Activated T-helper 1 cell treated with Interleukin-2 at 50 U/mL for 16 hours (primary cell): Measurements from ENCODE around the gene IMMP2L.

Experiments
- DNase-seq: peaks from one replicate; pipeline ENCODE4 v3.0.0-alpha.2; 2020; ENCODE audit warnings: low read depth

The IMMP2L gene

DNA sequence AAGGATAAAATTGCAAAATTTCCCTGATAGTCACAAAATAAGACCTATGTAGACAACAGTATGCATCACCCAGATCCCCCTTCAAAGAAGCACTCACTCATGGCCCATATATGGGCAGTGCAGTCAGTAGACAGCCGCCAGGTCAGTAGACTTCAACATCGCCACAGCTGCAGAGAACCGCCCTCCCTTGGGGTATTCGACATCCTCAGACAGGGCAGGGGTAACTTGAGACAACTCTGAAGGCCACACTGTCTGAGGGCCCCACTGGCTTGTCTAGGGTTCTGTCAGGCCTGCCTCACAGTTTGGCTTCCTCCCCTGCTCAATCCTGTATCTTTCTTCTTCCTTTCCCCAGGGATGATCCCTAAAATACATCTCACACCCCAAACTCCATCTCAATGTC is 172.3 kb downstream of the IMMP2L start:
- DNase-seq, result no peak

- DNase-seq, result no peak
Measured at GRCh38 chr7:111388912-111389311, 173.4 kb downstream of the IMMP2L start.

- no peak for DNase-seq
Measured at GRCh38 chr7:111388016-111388415, 174.3 kb downstream of the IMMP2L start.

DNA sequence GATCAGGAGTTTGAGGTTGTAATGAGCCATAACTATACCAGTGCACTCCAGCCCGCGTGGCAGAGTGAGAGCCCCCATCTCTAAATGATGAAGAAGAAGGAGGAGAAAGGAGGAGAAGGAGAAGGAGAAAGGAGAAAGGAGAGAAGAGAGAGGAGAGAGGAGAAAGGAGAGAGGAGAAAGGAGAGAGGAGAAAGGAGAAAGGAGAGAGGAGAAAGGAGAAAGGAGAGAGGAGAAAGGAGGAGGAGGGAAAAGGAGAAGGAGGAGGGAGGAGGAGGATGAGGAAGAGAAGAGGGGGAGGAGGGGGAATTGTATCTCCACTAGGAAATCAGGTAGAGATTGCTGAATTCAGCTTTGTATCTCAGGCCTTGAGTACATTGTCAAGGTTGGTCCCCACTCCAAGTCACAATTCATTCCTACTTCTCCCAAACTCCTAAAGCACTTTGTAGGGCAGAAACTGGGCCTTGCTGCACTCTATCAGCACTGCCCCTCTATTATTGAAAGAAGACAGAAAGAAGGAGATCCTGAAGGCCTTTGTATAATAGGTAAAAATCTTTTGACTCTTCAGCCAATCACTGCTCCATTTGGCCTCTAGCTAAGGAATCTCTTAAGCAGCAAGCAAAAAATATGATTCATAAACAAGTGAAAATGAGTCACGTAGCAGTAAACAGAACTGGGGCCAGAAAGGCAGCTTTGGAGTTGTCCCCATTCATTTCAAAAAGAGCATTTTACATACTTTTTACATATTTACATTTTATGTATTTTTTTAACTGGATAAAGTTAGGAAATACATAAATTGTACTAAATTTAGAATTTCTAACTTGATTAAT is 178.0 kb downstream of the IMMP2L start:
- no peak for DNase-seq

DNA sequence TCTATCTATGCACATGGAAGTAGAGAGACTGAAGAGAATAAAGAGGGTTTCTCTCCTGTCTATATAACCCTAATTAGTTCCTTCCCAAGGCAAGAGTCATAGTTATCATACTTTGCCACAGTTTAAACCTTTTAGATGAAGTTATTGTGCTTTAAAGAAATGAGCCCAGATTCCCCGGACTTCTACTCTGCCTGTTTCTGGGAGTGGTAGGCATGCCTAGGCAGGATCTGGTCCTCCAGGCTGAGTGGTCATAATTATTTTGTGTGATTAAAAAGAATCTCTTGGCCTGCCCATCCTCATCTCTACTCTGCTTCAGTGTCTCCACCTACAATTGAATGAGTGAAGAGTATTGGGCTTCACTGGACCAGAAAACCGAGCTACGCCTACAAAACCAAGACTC is 179.2 kb downstream of the IMMP2L start:
- no peak for DNase-seq

GRCh38 chr7:111381590-111381989 is 180.7 kb downstream of the IMMP2L start:
- no peak for DNase-seq

- no peak for DNase-seq
Measured at GRCh38 chr7:111380945-111381344, 181.3 kb downstream of the IMMP2L start.

GRCh38 chr7:111374027-111374426 is 188.3 kb downstream of the IMMP2L start:
- no peak for DNase-seq

- DNase-seq, result no peak
Measured at GRCh38 chr7:111371437-111371836, 190.9 kb downstream of the IMMP2L start.

DNA sequence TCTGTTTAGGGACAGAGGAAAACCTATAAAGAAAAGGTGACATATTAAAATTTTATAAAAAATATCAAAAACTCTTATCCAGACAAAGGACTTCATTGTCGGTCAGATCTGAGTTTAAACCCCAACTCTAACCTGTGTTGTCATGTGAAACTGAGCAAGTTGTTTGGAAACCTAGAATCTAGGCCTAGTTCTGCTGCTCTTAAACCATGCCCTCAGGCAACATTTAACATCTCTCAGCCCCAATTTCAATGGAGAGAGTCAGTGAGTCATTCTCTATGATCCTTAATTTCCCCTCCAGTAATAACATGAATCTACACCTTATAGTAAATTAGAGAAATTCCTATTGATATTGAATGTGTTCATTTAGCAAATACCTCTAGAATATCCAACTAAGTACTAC is 192.3 kb downstream of the IMMP2L start:
- no peak for DNase-seq

- no peak for DNase-seq
Measured at GRCh38 chr7:111368381-111369065, 193.8 kb downstream of the IMMP2L start.

GRCh38 chr7:111364413-111364812 is 197.9 kb downstream of the IMMP2L start:
- DNase-seq, result no peak

GRCh38 chr7:111363099-111363498 is 199.2 kb downstream of the IMMP2L start:
- DNase-seq, result no peak

- no peak for DNase-seq
Measured at GRCh38 chr7:111362506-111363054, 199.7 kb downstream of the IMMP2L start.

DNA sequence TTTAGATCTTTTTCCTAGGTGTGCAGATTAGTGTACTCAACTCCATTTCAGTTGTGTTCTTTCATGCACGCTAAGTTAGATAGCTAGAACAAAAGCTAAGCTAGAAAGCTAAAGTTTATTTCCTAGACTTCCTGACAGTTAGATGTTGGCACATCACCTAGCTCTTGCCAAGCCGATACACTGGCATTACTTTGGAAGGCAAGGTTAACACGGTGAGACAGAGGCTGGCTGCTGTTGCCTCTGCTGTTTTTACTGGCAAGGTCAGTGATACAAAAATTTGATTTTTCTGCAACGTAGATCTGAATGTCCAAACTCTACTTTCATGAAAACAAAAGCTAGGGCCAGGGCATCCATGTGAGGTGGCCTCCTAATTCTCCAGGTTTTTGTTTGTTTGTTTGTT is 203.4 kb downstream of the IMMP2L start:
- no peak for DNase-seq

DNA sequence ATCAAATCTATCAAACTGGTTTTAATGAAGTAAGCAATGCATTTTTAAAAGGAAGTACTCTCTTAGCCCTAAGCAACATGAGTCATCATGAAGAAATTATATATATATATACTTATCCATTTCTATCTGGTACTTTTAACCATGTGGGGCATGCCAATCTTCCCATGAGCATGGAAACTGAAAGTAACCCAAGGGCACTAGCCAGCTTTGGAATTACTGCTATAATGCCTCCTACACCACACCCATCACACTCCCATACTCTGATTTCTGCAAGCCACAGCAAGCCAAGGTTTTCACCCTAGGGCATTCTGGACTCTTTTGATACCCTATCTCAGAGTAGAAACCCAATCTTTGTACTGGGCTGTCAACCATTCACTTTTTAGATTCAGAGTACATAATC is 204.6 kb downstream of the IMMP2L start:
- DNase-seq, result no peak

GRCh38 chr7:111356941-111357340 is 205.4 kb downstream of the IMMP2L start:
- DNase-seq, result no peak

DNA sequence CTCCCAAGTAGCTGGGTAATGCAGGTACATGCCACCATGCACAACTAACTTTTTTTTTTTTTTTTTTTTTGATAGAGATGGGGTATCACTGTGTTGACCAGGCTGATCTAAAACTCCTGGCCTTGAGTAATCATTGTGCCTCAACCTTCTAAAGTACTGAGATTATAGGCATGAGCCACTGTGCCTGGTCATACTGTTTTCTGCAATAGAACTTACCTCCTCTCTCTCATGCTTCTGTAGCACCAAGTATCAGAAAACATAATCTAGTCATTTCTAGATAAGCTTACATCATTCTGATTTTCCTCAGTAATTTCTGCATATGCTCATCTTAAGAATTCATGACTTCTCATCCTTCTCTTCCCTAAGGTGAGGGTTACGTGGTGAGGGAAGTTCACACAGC is 210.0 kb downstream of the IMMP2L start:
- no peak for DNase-seq

GRCh38 chr7:111346219-111346618 is 216.1 kb downstream of the IMMP2L start:
- DNase-seq, result no peak

DNA sequence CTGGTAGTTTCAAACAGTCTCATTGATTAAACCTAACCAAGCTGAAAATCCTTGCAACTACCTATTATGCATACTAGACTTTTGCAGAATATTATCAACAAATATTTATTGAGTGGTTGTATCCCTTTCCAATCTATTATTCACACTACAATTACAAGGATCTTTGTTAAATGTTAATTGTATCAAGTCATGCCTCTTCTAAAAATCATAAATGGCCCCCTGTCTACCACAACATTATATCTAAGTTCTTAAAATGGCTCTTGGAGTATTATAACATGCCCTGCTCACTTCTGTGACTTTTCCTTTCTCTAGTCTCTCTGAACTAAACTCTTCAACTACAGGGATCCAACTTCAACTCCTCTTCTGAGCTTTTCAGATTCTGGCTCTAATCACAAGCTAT is 219.3 kb downstream of the IMMP2L start:
- DNase-seq, result no peak

GRCh38 chr7:111339006-111339405 is 223.3 kb downstream of the IMMP2L start:
- DNase-seq, result no peak

DNA sequence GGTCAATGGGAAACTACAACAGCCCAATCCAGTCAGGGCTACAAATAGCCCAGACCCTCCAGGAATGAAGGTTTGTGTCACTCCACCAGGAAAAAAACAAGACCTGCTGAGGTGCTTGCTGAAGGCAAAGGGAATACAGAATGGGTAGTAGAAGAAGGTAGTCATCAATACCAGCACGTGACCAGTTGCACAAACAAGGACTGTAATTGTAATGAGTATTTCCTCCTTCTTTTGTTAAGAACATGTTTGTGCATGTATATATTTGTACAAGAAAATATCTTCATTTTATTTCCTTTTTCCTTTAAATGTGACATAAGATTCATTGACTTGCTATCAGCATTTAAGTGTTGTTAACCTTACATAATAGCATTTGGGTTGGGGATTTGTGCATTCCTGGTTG is 229.3 kb downstream of the IMMP2L start:
- DNase-seq, result no peak

GRCh38 chr7:111330235-111330523 is 232.1 kb downstream of the IMMP2L start:
- DNase-seq, result no peak
